GM19099 (cell line): ENCODE results near the gene PHKA2.

Source experiments
- POLR2A ChIP-seq: IDR thresholded peaks from 3 replicates; pipeline ENCODE4 v1.6.1; 2011; ENCODE audit warnings: low read depth; ENCODE audit not compliant: insufficient read length; ENCODE audit errors: extremely low read depth

PHKA2 gene, protein sequence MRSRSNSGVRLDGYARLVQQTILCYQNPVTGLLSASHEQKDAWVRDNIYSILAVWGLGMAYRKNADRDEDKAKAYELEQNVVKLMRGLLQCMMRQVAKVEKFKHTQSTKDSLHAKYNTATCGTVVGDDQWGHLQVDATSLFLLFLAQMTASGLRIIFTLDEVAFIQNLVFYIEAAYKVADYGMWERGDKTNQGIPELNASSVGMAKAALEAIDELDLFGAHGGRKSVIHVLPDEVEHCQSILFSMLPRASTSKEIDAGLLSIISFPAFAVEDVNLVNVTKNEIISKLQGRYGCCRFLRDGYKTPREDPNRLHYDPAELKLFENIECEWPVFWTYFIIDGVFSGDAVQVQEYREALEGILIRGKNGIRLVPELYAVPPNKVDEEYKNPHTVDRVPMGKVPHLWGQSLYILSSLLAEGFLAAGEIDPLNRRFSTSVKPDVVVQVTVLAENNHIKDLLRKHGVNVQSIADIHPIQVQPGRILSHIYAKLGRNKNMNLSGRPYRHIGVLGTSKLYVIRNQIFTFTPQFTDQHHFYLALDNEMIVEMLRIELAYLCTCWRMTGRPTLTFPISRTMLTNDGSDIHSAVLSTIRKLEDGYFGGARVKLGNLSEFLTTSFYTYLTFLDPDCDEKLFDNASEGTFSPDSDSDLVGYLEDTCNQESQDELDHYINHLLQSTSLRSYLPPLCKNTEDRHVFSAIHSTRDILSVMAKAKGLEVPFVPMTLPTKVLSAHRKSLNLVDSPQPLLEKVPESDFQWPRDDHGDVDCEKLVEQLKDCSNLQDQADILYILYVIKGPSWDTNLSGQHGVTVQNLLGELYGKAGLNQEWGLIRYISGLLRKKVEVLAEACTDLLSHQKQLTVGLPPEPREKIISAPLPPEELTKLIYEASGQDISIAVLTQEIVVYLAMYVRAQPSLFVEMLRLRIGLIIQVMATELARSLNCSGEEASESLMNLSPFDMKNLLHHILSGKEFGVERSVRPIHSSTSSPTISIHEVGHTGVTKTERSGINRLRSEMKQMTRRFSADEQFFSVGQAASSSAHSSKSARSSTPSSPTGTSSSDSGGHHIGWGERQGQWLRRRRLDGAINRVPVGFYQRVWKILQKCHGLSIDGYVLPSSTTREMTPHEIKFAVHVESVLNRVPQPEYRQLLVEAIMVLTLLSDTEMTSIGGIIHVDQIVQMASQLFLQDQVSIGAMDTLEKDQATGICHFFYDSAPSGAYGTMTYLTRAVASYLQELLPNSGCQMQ

GRCh38 chrX:18983666-18984380 is at the start of gene PHKA2:
Gene PHKA2, minus strand, starts transcription at chrX:18984114. Its CDS starts 182 bp downstream, at chrX:18983932.
- no peak for TF ChIP-seq POLR2A

DNA sequence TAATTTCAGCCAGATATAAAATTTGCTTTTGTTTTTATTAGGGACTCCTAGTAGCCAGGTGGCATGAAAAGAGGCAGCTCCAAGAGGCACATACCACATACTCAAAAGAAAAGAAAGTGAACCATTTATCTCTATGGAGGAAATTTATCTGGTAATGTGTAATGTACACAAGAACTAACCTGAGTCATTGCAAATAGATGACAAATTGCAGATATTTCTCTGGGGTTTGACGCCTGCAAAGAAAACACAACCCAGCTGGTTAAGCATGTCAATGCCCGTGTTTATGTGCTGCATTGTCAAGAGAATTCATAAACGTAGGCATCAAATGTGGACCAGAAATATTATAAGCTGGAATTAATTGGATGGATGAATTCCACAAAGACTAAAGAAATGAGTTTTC is 46.9 kb upstream of the PHKA2 start:
- no peak for TF ChIP-seq POLR2A

DNA sequence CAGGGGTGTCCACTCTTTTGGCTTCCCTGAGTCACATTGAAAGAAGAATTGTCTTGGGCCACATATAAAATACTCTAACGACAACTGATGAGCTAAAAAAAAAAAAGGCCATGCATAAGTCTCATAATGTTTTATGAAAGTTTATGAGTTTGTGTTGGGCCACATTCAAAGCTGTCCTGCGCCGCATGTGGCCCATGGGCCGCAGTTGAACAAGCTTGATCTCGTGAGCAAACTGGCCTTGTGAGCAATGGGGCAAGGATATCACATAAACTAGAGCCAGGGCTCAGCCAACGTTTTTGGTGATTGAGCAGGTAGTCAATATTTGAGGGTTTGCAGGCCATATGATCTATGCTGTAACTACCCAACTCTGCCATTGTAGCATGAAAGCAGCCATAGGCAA is 44.6 kb upstream of the PHKA2 start:
- no peak for TF ChIP-seq POLR2A

DNA sequence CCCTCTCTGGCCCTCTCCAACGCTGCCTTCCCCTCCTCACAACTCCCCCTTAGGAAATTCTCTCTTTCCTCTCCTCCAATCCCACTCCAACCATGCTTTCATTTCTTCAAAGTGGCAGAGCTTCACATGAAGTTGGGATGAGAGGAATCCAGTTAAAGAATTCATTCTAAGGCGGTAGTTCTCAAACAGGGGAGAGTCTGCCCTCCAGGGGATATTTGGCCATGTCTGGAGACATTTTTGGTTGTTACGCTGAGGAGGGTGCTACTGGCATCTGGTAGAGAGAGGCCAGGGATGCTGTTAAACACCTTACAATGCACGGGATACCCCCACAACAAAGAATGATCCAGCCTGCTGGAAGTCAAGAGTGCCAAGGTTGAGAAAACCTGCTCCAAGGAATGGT is 40.5 kb upstream of the PHKA2 start:
- TF ChIP-seq POLR2A, result no peak

- no peak for TF ChIP-seq POLR2A
Measured at GRCh38 chrX:19019996-19020395, 36.1 kb upstream of the PHKA2 start.

DNA sequence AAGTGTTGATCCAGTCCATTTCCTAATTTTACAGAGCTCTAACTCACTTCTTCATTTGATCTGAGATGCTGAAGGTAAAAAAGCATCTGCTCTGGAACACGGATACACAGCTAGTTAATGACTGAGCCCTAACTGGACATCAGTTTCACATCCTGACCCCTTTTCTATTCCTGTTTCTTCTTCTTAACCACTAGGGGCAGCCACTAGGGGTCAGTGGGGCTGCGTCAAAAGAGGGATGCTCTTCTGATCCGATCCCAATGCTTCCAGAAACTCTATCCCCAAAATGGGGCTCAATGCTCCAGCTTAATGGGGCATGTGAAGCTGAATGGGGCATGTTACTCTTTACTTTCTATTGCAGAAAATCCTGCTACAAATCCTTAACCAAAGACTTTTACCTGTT is 33.4 kb upstream of the PHKA2 start:
- no peak for TF ChIP-seq POLR2A

- TF ChIP-seq POLR2A, result no peak
Measured at GRCh38 chrX:19007868-19008267, 24.0 kb upstream of the PHKA2 start.

DNA sequence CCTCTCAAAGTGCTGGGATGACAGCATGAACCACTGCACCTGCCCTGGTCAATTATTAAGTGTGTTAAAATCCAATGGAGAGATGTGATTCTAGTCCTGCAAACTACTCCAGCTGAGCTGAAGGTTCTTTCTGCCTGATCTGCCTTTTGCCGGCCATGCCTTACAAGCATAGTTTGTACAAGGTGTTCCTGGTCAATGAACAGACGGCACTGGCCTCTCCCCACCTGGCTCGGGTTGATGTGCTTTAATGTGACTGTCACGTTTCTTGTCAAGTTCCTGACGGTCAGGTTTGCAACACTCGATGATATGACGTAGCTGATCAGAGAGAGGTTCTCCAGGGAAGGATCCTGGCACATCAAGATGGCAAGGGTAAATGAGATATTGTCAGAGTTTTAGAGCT is 23.1 kb upstream of the PHKA2 start:
- TF ChIP-seq POLR2A, result no peak

GRCh38 chrX:19005909-19006308 is 22.0 kb upstream of the PHKA2 start:
- TF ChIP-seq POLR2A, result no peak

DNA sequence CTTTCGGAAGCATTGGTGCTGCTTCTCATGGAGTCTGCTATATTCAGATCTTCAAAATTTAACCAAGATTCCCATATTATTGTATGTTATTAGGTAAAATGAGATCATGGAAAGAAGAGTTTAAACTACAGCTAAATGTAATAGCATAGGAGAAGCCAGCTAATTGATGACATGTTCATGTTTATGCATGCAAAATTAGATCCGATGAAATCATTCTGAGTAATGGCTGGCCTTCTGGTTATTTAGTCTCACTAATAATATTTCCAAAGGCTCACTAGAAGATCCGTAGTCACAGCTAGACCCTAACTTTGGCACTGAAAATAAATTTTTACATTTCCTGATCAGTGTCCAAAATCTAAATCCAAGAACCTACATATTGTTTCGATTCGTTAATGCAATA is 19.8 kb upstream of the PHKA2 start:
- TF ChIP-seq POLR2A, result no peak

DNA sequence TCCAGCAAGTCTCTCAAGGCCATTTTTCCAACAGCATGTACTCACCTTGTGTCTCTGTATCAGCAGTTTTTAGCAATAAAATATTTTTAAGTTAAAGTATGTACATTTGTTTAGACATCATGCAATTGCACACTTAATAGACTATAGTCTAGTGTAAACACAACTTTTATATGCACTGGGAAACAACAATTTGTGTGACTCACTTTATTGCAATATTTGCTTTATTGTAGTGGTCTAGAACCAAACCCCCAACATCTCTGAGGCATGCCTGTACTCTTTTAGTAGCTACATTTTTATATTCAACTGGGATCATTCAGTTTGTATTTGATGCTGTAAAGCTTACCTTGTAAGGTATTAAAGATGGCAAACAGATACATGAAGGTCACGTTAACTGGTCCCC is 14.7 kb upstream of the PHKA2 start:
- no peak for TF ChIP-seq POLR2A

- no peak for TF ChIP-seq POLR2A
Measured at GRCh38 chrX:18997916-18998315, 14.0 kb upstream of the PHKA2 start.

DNA sequence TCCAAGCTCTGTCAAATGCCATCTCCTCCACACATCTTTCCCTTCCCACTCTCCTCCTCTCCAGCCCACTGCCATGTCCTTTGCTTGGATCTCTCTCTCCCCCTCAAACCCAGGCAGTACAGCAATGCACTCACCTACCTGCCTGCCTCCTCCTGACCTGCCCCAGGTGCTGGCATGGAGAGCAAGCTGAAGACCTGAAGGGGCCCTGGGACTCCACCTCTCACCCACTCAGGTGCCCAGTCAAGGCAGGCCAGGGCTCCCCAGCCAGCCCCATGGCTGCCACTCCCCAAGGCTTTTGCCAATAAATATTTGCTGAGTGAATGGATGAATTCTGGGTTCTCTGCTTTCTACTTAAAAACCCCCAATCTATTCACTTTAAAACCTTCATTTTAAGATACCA is 12.6 kb upstream of the PHKA2 start:
- no peak for TF ChIP-seq POLR2A

DNA sequence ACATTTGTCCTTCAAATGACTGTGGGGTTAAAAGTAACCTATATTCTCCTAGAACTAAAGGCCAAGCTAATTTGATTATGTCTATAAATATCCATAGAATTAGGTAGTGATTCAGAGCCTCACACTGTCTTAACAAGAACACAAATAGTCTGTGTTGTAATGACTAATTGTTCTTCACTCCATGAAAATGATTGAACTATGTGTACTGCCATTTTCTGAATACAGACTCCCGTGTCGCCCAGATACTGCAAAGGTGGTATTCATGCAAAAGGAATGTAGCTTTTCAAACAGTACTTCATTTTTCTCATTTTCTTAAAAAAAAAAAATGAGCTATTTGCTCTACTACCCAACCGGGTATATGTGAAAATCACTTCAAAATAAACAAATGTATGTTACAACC is 11.3 kb upstream of the PHKA2 start:
- no peak for TF ChIP-seq POLR2A

GRCh38 chrX:18994713-18995112 is 10.8 kb upstream of the PHKA2 start:
- no peak for TF ChIP-seq POLR2A
